ENCODE data around the gene PLA2G4D. TPM values are rescaled to one million over a fixed set of nuclear protein-coding genes. Genes with fewer than 3 reads are reported as not detected.
A peak's percentile ranks its signal among the peaks of the same experiment; 100 is the strongest.

Gene PLA2G4D
- total and polyA plus RNA-seq, 10 of the 15 experiments (the other 5 are each of a cell fraction or from before 2014, with no cell fraction given): 0.03 TPM; not detected in 9

DNA sequence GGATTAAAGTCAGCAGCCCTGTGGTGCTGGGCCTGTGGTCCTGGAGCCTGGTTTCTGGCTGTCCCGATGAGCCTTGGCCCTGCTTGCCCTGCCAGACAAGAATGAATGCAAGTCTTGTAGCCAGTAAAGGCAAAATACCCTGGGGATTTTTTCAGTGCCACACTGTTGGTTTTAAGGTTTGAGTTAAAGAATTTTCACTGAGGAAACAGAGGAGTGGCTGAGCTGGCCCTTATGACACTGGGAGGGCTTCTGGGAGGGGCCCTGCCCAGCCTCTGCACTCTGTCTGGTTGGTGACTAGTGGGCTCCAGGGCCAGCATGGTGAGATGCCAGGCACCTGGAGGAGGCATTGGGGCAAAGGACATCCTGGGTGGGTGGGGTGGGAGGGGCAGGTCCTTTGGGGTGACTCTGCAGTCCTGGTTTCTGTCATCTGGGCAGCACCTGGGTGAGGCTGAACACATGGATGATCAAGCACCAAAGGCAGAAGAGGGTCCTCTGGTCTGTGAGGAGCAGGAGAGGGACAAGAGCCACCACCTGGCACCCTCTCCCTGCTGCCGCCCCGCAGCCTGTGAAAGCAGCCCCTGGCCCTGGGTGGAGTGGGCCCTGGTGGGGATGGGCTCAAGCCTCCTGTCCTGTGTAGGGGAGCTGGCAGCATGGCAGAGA is 61.0 kb downstream of the PLA2G4D start:
- Histone ChIP-seq H3K4me2 (ENCODE audit: control insufficient read depth, insufficient read depth) (peak overlapping the region; percentile 67), H3K27ac (ENCODE audit: control insufficient read depth, insufficient read depth) (peak overlapping the region; percentile 60), H3K79me2 (ENCODE audit: control insufficient read depth, insufficient read depth, low read length) (peaks cover 2% of the 10 kb centered on the region), H3K27me3 (replicated peaks in 1 of 2; ENCODE audit: control insufficient read depth in 2 of 2, insufficient read depth in 2 of 2, low read length in 1 of 2) (no peaks in the 10 kb centered on the region), H3K9me3 (replicated peaks; ENCODE audit: control insufficient read depth, insufficient read depth, low read length) (peaks cover 4% of the 10 kb centered on the region; the same call in 2 of the 3 replicates), H2AFZ (ENCODE audit: control insufficient read depth, low read depth, low read length) (no peak overlapping the region; the same call in 1 of the 2 replicates), H3K4me3 (no peak overlapping the region), H3K36me3 (ENCODE audit: control insufficient read depth in 2 of 2, insufficient read depth in 2 of 2, low read length in 1 of 2) (no peaks in the 10 kb centered on the region), H4K20me1 (ENCODE audit: control insufficient read depth, insufficient read depth) (no peaks in the 10 kb centered on the region), H3K4me1 (ENCODE audit: control insufficient read depth, insufficient read depth, low read length) (peaks cover 29% of the 10 kb centered on the region), H3K9ac (ENCODE audit: control insufficient read depth, insufficient read depth, low read length) (no peak overlapping the region)
- CTCF ChIA-PET: no interaction called here
- POLR2A ChIA-PET: no interaction called here
- TF ChIP-seq FOXK2 (IDR thresholded peaks at IDR 0.05) (no peak), MTA2 (IDR thresholded peaks at IDR 0.05; ENCODE audit: low read depth) (no peak), ZSCAN29 (IDR thresholded peaks at IDR 0.05) (no peak), CREM (IDR thresholded peaks at IDR 0.05; ENCODE audit: low read depth) (no peak), TCF3 (IDR thresholded peaks at IDR 0.05; ENCODE audit: borderline replicate concordance, insufficient read depth, low read depth, low read length) (no peak), BACH1 (IDR thresholded peaks at IDR 0.05; ENCODE audit: borderline replicate concordance) (no peak), RAD21 (IDR thresholded peaks at IDR 0.05; ENCODE audit: insufficient read depth, low read depth, low read length) (no peak), RAD51 (IDR thresholded peaks at IDR 0.05) (no peak), MEF2A (IDR thresholded peaks at IDR 0.05; ENCODE audit: insufficient read depth, low read depth, low read length) (no peak), HDGF (IDR thresholded peaks at IDR 0.05) (no peak), LARP7 (IDR thresholded peaks at IDR 0.05) (no peak), SMAD5 (IDR thresholded peaks at IDR 0.05; ENCODE audit: low read depth) (no peak)
- TF ChIP-seq, protein P1, sequence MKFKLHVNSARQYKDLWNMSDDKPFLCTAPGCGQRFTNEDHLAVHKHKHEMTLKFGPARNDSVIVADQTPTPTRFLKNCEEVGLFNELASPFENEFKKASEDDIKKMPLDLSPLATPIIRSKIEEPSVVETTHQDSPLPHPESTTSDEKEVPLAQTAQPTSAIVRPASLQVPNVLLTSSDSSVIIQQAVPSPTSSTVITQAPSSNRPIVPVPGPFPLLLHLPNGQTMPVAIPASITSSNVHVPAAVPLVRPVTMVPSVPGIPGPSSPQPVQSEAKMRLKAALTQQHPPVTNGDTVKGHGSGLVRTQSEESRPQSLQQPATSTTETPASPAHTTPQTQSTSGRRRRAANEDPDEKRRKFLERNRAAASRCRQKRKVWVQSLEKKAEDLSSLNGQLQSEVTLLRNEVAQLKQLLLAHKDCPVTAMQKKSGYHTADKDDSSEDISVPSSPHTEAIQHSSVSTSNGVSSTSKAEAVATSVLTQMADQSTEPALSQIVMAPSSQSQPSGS (IDR thresholded peaks at IDR 0.05; ENCODE audit: low read length): no peak
- TF ChIP-seq, protein P2, sequence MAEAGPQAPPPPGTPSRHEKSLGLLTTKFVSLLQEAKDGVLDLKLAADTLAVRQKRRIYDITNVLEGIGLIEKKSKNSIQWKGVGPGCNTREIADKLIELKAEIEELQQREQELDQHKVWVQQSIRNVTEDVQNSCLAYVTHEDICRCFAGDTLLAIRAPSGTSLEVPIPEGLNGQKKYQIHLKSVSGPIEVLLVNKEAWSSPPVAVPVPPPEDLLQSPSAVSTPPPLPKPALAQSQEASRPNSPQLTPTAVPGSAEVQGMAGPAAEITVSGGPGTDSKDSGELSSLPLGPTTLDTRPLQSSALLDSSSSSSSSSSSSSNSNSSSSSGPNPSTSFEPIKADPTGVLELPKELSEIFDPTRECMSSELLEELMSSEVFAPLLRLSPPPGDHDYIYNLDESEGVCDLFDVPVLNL (IDR thresholded peaks at IDR 0.05; ENCODE audit: low read depth, low read length): no peak
- TF ChIP-seq, protein P3, sequence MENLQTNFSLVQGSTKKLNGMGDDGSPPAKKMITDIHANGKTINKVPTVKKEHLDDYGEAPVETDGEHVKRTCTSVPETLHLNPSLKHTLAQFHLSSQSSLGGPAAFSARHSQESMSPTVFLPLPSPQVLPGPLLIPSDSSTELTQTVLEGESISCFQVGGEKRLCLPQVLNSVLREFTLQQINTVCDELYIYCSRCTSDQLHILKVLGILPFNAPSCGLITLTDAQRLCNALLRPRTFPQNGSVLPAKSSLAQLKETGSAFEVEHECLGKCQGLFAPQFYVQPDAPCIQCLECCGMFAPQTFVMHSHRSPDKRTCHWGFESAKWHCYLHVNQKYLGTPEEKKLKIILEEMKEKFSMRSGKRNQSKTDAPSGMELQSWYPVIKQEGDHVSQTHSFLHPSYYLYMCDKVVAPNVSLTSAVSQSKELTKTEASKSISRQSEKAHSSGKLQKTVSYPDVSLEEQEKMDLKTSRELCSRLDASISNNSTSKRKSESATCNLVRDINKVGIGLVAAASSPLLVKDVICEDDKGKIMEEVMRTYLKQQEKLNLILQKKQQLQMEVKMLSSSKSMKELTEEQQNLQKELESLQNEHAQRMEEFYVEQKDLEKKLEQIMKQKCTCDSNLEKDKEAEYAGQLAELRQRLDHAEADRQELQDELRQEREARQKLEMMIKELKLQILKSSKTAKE (IDR thresholded peaks at IDR 0.05; ENCODE audit: low read depth, poor library complexity, severe bottlenecking): no peak
- TF ChIP-seq, protein P4, sequence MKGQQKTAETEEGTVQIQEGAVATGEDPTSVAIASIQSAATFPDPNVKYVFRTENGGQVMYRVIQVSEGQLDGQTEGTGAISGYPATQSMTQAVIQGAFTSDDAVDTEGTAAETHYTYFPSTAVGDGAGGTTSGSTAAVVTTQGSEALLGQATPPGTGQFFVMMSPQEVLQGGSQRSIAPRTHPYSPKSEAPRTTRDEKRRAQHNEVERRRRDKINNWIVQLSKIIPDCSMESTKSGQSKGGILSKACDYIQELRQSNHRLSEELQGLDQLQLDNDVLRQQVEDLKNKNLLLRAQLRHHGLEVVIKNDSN (IDR thresholded peaks at IDR 0.05; ENCODE audit: borderline replicate concordance, extremely low read length, insufficient read depth, low read depth, low read length): no peak
- TF ChIP-seq, protein P5, sequence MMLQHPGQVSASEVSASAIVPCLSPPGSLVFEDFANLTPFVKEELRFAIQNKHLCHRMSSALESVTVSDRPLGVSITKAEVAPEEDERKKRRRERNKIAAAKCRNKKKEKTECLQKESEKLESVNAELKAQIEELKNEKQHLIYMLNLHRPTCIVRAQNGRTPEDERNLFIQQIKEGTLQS (IDR thresholded peaks at IDR 0.05; ENCODE audit: borderline replicate concordance, extremely low read depth, low read depth, low read length): no peak
- SMC1A ChIA-PET (ENCODE audit: uncharacterized antibody, unreplicated experiment): interaction anchor here (0.6 to 2.5 kb wide), 3 partner anchors 10 to 66 kb away, joined by 3 to 8 read pairs (median 4); no protein-coding TSS in a partner anchor
- BruUV-seq (replicated peaks): no TSS peak
- RAD21 ChIA-PET (ENCODE audit: unreplicated experiment): interaction anchor here (1.0 to 1.6 kb wide), 2 partner anchors 60 to 63 kb away, joined by 4 to 5 read pairs; no protein-coding TSS in a partner anchor
- DNase-seq (ENCODE audit: low read depth, low spot score) (peak; percentile 51), ATAC-seq (peak; percentile 78), FAIRE-seq (no peak)
- in situ Hi-C loops (cut with MboI): no loop called here
- intact Hi-C loops (cut with micrococcal nuclease; ENCODE audit: unreplicated experiment): no loop called here
- WGBS (ENCODE audit: insufficient coverage, insufficient replicate concordance, low lambda C conversion rate, missing lambda C conversion rate): 58% methylated on average over 3 of the region's 3 CpGs

Data from GM12878 (cell line).